Measurements from ENCODE around the gene HS3ST4.

GRCh38 chr16:26120729-26121128 is 429.0 kb downstream of the HS3ST4 start:
- TF ChIP-seq CTCF (conservative IDR thresholded peaks at IDR 0.05; ENCODE audit: low read depth in 2 of 2) (no peak), ETS1 (IDR thresholded peaks at IDR 0.05) (no peak), CREB1 (CRISPR knock-in tag; IDR thresholded peaks at IDR 0.05; ENCODE audit: low read depth) (no peak), POLR2AphosphoS5 (IDR thresholded peaks at IDR 0.05; ENCODE audit: low read depth) (no peak), EZH2phosphoT487 (IDR thresholded peaks at IDR 0.05; ENCODE audit: unreplicated experiment) (no peak), REST (IDR thresholded peaks at IDR 0.05; ENCODE audit: unreplicated experiment) (no peak), EZH2 (IDR thresholded peaks at IDR 0.05; ENCODE audit: low read depth, unreplicated experiment) (no peak), STAT1 (IDR thresholded peaks at IDR 0.05; ENCODE audit: unreplicated experiment) (no peak), ZNF462 (CRISPR knock-in tag; IDR thresholded peaks at IDR 0.05) (no peak), NANOG (IDR thresholded peaks at IDR 0.05; ENCODE audit: borderline replicate concordance) (no peak), ZNF331 (CRISPR knock-in tag; IDR thresholded peaks at IDR 0.05; ENCODE audit: low read depth) (no peak), ZNF114 (CRISPR knock-in tag; IDR thresholded peaks at IDR 0.05) (no peak)
